HL-60 (cell line): Measurements from ENCODE around the gene IL4R.
"Not testable (repeated sequence)": the region's sequence is repeated elsewhere in the genome, so short reads cannot be mapped to it uniquely, and the experiment has no call there.

ENCODE experiments used
- DNase-seq, 2 experiments: peaks; one replicate each; pipeline ENCODE4 v3.0.0-alpha.2; 2010 to 2020; ENCODE audit warnings: low read depth in 1 of 2, low spot score in 1 of 2
- H3K27ac ChIP-seq: fragments of 250-450 bp; sonication (Bioruptor Pico); replicated peaks from 2 replicates; pipeline ENCODE4 v1.5.1; 2020; ENCODE audit warnings: mild to moderate bottlenecking, moderate library complexity
- H3K27me3 ChIP-seq: fragments of 250-450 bp; sonication (Bioruptor Pico); 2 replicates; pipeline ENCODE4 v1.5.1; 2021; ENCODE audit warnings: mild to moderate bottlenecking, moderate library complexity; ENCODE audit not compliant: insufficient read depth, poor library complexity, severe bottlenecking
- H3K4me3 ChIP-seq: replicated peaks from 2 replicates; pipeline ENCODE4 v1.5.1; 2011; ENCODE audit warnings: mild to moderate bottlenecking, control low read depth, low read length; ENCODE audit not compliant: insufficient read depth
- GABPA ChIP-seq: IDR thresholded peaks from 2 replicates; pipeline ENCODE4 v1.6.1; 2012; ENCODE audit warnings: low read depth
- POLR2AphosphoS5 ChIP-seq: IDR thresholded peaks from 2 replicates; pipeline ENCODE4 v1.6.1; 2012; ENCODE audit warnings: low read depth
- SPI1 ChIP-seq: IDR thresholded peaks from 2 replicates; pipeline ENCODE4 v1.6.1; 2012; ENCODE audit warnings: low read depth, mild to moderate bottlenecking, borderline replicate concordance
- TF ChIP-seq, protein P1 (sequence below): IDR thresholded peaks from one replicate; pipeline ENCODE4 v1.5.1; 2011; ENCODE audit warnings: low read length, control low read depth, inconsistent platforms; ENCODE audit not compliant: insufficient read depth
- TF ChIP-seq, protein P2 (sequence below): IDR thresholded peaks from 2 replicates; pipeline ENCODE4 v1.6.1; 2012; ENCODE audit warnings: low read depth; ENCODE audit not compliant: insufficient replicate concordance

IL4R gene

DNA sequence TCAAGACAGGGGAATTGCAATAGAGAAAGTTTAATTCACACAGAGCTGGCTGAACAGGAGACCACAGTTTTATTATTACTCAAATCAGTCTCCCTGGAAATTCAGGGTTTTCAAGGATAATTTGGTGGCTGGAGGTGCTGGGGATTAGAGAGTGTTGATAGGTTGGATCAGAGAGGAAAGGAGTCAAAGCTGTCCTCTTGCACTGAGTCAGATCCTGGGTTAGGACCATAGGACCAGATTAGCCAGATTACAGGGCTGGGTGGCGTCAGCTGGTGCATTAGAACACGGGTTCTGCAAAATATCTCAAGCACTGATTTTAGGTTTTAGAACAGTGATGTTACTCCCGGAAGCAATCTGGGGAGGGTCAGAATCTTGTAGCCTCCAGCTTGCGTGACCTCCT is 43.4 kb upstream of the IL4R start:
- no peaks in the 10 kb centered on the region for H3K27me3 ChIP-seq
- H3K4me3 ChIP-seq, result no peak overlapping the region
- H3K27ac ChIP-seq, result no peak overlapping the region
- TF ChIP-seq GABPA (no peak), SPI1 (no peak), POLR2AphosphoS5 (no peak)
- TF ChIP-seq, protein P1, sequence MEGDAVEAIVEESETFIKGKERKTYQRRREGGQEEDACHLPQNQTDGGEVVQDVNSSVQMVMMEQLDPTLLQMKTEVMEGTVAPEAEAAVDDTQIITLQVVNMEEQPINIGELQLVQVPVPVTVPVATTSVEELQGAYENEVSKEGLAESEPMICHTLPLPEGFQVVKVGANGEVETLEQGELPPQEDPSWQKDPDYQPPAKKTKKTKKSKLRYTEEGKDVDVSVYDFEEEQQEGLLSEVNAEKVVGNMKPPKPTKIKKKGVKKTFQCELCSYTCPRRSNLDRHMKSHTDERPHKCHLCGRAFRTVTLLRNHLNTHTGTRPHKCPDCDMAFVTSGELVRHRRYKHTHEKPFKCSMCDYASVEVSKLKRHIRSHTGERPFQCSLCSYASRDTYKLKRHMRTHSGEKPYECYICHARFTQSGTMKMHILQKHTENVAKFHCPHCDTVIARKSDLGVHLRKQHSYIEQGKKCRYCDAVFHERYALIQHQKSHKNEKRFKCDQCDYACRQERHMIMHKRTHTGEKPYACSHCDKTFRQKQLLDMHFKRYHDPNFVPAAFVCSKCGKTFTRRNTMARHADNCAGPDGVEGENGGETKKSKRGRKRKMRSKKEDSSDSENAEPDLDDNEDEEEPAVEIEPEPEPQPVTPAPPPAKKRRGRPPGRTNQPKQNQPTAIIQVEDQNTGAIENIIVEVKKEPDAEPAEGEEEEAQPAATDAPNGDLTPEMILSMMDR, result no peak
- TF ChIP-seq, protein P2, sequence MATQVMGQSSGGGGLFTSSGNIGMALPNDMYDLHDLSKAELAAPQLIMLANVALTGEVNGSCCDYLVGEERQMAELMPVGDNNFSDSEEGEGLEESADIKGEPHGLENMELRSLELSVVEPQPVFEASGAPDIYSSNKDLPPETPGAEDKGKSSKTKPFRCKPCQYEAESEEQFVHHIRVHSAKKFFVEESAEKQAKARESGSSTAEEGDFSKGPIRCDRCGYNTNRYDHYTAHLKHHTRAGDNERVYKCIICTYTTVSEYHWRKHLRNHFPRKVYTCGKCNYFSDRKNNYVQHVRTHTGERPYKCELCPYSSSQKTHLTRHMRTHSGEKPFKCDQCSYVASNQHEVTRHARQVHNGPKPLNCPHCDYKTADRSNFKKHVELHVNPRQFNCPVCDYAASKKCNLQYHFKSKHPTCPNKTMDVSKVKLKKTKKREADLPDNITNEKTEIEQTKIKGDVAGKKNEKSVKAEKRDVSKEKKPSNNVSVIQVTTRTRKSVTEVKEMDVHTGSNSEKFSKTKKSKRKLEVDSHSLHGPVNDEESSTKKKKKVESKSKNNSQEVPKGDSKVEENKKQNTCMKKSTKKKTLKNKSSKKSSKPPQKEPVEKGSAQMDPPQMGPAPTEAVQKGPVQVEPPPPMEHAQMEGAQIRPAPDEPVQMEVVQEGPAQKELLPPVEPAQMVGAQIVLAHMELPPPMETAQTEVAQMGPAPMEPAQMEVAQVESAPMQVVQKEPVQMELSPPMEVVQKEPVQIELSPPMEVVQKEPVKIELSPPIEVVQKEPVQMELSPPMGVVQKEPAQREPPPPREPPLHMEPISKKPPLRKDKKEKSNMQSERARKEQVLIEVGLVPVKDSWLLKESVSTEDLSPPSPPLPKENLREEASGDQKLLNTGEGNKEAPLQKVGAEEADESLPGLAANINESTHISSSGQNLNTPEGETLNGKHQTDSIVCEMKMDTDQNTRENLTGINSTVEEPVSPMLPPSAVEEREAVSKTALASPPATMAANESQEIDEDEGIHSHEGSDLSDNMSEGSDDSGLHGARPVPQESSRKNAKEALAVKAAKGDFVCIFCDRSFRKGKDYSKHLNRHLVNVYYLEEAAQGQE, result no peak
- no peak for DNase-seq

DNA sequence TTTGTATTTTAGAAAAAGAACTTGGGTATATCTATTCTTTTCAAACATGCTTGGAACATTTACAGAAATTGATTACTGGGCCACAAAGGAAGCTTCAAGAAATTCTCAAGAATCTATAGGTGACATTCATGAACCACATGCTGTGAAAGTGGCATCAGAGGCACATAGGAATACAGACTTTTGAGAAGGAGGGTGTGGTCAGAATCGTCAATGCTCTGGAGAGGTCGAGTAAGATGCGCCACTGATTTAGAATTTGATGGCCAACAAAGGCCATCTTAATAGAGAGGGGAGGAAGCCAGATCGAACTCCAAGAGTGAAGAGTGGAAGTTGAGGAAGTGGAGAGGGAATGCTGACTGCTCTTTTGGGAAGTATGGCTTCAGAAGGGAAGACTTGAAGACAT is 41.7 kb upstream of the IL4R start:
- no peak for DNase-seq
- TF ChIP-seq, protein P1, result no peak
- TF ChIP-seq POLR2AphosphoS5 (no peak), GABPA (no peak), SPI1 (no peak)
- TF ChIP-seq, protein P2, result no peak
- no peaks in the 10 kb centered on the region for H3K27me3 ChIP-seq
- H3K4me3 ChIP-seq, result no peak overlapping the region
- H3K27ac ChIP-seq, result no peak overlapping the region

DNA sequence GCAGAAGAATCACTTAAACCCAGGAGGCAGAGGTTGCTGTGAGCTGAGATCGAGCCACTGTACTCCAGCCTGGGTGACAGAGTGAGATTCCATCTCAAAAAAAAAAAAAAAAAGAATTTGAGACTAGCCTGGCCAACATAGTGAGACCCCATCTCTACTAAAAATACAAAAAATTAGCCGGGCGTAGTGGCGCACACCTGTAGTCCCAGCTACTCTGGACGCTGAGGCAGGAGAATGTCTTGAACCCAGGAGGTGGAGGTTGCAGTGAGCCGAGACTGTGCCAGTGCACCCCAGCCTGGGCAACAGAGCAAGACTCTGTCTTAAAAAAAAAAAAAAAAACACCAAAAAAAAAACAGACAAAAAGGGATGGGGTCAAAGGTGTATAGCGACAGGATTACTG is 41.1 kb upstream of the IL4R start:
- H3K27me3 ChIP-seq, H3K27ac ChIP-seq, H3K4me3 ChIP-seq, DNase-seq: not testable (repeated sequence)

DNA sequence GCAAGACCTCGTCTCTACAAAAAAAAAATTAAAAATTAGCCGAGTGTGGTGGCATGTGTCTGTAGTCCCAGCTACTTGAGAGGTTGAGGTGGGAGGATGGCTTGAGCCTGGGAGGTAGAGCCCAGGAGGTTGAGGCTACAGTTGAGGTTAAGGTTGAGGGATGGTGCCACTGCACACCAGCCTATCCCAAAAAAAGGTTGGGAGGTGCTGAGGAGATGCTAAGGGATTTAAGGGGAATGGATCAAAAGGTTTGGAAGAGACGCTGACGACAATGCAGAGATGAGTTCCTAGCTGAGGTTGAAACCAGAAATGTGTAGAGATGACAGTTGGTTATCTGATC is 40.5 kb upstream of the IL4R start:
- Histone ChIP-seq H3K27me3 (no peaks in the 10 kb centered on the region), H3K4me3 (no peak overlapping the region), H3K27ac (no peak overlapping the region)
- TF ChIP-seq, protein P2, result no peak
- TF ChIP-seq, protein P1, result no peak
- TF ChIP-seq POLR2AphosphoS5 (no peak), SPI1 (no peak), GABPA (no peak)
- no peak for DNase-seq
